ENCODE results near the gene ZNF33B. TPM values are rescaled to one million over a fixed set of nuclear protein-coding genes. Genes with fewer than 3 reads are reported as not detected.
"Not testable (repeated sequence)": the region's sequence is repeated elsewhere in the genome, so short reads cannot be mapped to it uniquely, and the experiment has no call there.

The ZNF33B gene
- total RNA-seq: 14.3 TPM
- long read RNA-seq, full-length matches to known transcripts: 2 of 21 reads
- long read RNA-seq, partial matches to known transcripts: 3 of 21 reads
- long read RNA-seq, other reads (novel, unspliced or antisense): 16 of 21 reads

DNA sequence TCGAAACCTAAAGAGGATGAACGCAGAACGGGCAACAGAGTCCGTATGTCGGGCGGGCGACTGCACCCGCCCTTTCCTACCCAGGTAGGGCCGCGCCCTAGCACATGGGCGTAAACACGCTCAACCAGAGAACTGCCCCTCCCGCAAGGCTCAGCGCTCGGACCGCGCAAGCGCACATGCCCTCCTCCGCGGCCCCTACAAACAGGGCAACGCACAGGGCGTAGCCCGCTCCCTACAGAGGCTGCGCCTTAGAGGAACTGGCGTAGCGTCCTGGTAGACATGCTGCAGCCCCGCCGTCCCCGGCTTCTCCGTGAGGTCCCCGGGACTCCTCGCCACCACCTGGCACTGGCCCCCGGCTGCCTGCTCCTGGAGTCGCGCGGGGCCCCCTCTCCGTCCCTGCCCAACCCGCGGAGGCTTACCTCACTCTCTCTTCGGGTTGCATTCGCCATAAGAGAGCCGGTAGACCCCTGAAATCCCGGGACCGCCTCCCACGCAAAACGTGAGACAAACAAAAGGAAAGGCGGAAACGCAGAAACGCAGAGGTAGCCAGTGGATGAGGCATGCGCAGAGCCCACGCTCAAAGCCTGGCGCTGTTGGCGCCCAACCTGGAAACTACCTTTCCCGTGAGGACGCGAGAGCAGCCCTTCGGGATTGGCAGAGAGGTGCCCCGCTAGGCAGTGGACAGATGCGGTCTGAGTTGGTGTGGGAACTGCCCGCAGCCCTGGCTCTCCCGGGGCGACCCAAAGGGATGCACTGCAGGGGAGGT lies at the start of gene ZNF33B:
Gene ZNF33B (minus strand): TSS at position 516 of the 766 bp plus-strand sequence. CDS start 1,642 bp downstream, outside the sequence.
- peak; percentile 99 for ATAC-seq
- DNase-seq: peak; percentile 96
- intact Hi-C loops (cut with micrococcal nuclease): no loop called here

DNA sequence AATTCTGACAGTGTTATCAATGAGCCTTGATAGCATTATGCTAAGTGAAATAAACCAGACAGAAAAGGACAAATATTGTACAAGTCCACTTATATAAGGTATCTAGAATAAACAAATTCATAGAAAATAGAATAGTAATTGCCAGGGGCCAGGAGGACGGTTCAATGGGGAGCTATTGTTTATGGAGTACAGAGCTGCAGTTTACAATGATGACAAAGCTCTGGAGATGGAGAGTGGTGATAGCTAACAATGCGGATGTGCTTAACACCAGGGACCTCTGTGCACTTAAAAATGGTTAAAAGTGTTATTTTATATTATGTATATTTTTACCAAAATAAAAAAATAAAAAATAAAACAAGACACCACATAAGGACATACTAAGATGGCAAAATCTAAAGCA lies 46.1 kb upstream of the ZNF33B start:
- ATAC-seq: no peak
- DNase-seq: no peak
- intact Hi-C loops (cut with micrococcal nuclease): no loop called here

DNA sequence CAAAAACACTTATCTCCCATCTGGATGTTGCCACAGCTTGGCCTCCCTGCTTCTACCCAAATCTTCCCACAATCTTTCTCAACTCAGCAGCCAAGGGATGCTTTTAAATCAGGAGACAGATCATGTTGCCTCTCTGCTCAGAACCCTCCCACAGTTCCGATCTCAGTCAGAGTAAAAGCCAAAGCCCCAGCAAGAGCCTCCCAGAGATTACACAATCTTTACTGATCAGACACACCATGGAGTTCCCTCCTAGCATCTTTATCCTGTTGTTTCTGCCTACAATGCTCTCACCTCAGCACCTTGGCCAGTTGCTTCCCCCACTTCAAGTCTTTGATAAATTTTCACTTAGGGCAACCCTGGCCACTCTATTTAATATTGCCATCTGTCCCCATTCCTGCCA lies 41.9 kb upstream of the ZNF33B start:
- ATAC-seq (no peak), DNase-seq (no peak)
- intact Hi-C loops (cut with micrococcal nuclease): no loop called here

DNA sequence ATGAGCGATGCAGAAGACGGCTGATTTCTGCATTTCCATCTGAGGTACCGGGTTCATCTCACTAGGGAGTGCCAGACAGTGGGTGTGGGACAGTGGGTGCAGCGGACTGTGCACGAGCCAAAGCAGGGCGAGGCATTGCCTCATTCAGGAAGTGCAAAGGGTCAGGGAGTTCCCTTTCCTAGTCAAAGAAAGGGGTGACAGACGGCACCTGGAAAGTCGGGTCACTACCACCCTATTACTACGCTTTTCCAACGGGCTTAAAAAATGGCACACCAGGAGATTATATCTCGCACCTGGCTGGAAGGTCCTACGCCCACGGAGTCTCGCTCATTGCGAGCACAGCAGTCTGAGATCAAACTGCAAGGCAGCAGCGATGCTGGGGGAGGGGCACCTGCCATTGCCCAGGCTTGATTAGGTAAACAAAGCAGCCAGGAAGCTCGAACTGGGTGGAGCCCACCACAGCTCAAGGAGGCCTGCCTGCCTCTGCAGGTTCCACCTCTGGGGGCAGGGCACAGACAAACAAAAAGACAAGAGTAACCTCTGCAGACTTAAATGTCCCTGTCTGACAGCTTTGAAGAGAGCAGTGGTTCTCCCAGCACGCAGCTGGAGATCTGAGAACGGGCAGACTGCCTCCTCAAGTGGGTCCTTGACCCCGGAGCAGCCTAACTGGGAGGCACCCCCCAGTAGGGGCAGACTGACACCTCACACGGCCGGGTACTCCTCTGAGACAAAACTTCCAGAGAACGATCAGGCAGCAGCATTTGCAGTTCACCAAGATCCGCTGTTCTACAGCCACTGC lies 27.0 kb upstream of the ZNF33B start:
- DNase-seq; intact Hi-C loops (cut with micrococcal nuclease); ATAC-seq: not testable (repeated sequence)

DNA sequence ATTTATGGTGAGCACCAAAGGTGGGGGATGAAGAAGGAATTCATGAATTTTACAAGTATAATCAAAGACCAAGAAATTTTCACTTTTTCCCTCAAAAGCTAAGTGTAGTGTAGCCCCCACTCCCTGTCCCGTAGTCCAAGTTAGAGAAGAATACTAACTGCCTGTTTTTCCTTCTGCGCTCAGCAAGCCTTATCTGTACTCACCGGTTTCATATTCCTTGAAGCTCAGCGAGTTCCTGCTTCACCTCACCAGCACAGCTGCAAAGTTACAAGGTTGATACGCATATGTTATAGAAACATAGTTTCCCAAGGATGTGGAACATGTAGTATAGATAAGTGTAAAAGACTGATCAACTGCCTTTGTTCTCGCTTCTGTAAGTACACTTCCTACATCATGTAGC lies 16.0 kb upstream of the ZNF33B start:
- intact Hi-C loops (cut with micrococcal nuclease): no loop called here
- DNase-seq: no peak
- no peak for ATAC-seq

DNA sequence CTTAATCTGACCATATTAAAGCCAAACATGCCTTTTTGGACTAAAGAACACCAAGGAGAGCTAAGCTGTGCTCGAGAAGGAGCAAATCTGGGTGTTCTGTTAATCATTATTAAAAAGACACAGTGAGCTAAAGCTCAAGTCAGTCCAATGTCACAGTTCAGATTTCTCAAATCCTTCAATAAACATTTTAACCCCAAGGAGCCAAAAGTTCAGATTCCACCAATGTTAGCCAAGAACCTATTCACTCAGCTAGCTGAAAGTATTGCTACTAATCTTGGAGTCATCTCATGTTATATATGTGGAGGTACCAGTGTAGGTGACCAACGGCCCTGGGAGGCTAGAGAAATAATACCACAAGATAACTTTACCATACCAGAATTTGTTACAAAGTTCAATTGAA lies 14.5 kb upstream of the ZNF33B start:
- no peak for ATAC-seq
- DNase-seq: no peak
- intact Hi-C loops (cut with micrococcal nuclease): no loop called here

DNA sequence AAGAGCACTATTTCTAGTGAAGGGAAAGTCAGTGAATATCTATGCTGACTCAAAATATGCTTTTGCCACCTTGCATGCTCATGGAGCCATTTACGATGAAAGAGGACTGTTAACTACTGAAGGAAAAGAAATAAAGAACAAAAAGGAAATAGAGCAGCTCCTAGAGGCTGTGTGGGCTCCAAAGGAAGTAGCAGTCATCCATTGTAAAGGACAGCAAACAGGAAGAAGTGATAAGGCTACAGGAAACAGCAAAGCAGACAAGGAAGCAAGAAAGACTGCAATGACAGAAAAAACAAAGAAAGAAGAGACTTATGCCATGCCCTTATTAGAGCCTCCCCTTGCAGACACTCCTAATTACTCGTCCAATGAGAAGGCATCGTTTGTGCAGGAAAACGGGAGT lies 12.0 kb upstream of the ZNF33B start:
- no peak for ATAC-seq
- intact Hi-C loops (cut with micrococcal nuclease): no loop called here

DNA sequence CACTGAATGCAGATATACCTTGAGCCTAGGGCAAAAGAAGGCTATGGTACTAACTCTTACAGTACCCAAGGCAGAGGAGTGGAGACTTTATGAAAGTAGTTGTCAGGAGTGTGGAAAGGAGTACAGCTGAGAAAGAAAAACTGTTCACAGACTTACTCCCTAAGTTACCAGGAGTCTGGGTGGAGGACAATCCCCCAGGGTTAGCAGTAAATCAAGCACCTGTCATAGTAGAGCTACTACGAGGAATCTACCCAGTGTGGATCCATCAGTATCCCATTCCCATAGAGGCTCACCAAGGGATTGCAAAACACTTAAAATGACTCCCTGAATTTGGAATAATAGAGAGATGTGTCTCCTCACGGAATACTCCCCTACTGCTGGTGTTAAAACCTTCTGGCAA lies 10.1 kb upstream of the ZNF33B start:
- ATAC-seq (no peak), DNase-seq (no peak)
- intact Hi-C loops (cut with micrococcal nuclease): no loop called here

More for the DNA sequence above, 12.0 kb upstream of the ZNF33B start:
- no peak for DNase-seq

DNA sequence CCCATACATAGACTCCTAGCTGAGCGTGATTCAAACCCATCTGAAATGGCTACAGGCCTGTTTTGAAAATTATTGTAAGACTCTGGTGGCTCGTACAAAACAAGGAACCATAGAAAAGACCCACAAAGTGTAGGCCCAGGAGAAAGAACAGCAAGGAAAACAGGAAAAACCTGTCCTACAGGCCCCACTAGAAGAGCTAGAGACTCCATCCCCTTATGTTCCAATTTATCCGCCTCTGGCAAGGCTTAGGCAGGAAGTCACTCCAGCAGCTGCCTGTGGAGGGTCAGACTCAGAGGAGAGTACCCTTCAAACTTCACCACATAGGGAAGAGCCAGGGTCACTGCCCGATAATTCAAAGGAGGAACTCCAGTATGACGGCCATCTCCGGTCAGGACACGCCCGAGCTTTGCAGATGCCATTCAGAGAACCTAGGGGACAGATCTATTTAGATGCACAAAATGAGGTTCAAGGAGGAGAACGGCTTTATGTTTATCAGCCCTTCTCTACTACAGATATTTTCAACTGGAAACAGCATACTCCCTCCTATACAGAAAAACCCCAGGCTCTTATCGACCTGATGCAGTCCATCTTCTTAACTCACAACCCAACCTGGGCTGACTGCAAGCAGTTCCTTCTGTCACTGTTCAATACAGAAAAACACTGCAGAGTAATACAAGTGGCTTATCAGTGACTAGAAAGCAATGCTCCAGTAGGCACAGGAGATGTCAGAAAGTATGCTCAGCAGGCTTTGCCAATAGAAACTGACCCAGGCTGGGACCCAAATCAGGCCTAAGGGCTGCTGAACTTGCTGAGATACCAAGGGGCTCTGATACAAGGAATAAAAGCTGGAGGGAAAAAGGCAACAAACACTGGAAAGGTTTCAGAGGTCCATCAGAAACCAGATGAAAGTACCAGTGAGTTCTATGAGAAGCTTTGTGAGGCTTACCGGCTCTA lies 8.6 kb upstream of the ZNF33B start:
- DNase-seq: no peak
- intact Hi-C loops (cut with micrococcal nuclease): no loop called here
- no peak for ATAC-seq

DNA sequence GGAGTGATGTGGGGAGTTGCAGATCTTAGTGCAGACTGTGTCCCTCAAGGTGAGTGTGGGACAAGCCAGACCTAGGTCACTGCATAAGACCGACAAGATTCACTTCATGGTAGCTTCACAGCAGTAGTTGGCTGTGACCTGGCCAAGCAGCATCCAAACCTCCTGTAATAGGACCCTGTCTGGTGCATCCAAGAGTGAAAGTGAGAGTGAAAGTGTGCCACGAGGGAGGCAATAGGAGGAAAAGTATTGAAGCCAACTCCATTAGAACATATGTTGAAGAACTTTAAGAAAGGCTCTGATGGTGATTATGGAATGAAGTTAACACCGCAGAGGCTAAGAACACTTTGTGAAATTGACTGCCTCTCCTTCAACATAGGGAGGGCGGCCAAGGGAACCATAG lies 7.8 kb upstream of the ZNF33B start:
- no peak for DNase-seq
- no peak for ATAC-seq
- intact Hi-C loops (cut with micrococcal nuclease): no loop called here

DNA sequence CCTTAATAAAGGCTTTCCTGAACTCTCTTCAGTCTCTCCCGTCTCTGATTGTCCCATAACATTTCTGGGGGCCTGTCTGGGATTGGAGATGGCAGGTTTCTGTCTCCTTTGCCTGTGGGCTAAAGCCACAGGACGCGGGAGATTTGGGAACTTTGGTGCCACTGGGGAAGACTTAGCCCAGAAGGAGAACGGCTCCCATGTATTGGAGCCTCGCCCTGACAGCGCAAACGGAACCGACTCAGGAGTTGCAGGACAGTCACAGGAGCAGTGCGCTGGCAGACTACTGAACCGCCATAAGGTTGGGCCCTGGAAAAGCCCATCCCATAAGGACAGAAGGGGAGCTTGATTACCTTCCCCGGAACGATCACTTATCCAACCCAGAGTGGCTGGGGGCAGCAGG lies 7.1 kb upstream of the ZNF33B start:
- DNase-seq (no peak), ATAC-seq (no peak)
- intact Hi-C loops (cut with micrococcal nuclease): no loop called here

DNA sequence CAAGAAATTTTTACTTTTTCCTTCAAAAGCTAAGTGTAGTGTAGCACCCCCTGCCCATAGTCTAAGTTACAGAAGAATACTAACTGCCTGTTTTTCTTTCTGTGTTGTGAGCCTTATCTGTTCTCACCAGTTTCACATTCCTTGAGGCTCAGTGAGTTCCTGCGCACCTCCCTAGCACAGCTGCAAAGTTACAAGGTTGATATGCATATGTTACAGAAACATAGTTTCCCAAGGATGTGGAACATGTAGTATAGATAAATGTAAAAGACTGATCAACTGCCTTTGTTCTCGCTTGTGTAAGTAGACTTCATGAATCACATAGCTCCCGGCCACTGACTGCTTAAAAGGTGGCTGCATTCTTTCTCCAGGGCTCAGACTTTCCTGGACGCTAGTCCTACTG lies 6.7 kb upstream of the ZNF33B start:
- intact Hi-C loops (cut with micrococcal nuclease): no loop called here
- no peak for ATAC-seq

DNA sequence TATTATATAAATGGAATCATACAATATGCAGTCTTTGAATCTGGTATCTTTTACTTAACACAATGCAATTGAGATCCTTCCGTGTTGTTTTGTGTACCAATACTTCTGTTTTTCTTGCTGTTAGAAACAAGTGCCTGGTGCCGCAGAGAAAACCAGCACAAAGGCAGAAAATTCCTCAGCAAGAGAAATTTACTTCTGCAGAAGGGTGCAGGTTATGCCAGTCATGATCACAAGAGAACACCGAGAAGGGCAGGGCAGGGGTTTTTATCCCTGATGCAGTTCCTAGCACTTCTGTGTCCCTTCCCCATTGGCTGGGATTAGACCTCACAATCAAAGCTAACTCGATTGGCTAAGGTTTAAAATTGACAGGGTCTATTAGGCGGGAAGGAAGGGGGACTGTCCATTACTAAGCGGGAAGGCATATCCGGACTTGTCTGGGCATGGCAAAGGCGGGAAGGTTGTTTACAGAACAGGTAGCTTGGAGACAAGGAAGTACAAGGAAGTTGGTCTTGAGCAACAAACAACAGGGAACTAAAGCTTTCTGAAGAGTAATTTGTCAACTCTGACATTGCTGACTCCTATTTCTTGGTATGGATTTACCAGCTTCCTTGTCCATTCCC lies 2.4 kb upstream of the ZNF33B start:
- intact Hi-C loops (cut with micrococcal nuclease): no loop called here
- ATAC-seq: no peak
- no peak for DNase-seq

More for the DNA sequence above, 6.7 kb upstream of the ZNF33B start:
- DNase-seq: no peak

DNA sequence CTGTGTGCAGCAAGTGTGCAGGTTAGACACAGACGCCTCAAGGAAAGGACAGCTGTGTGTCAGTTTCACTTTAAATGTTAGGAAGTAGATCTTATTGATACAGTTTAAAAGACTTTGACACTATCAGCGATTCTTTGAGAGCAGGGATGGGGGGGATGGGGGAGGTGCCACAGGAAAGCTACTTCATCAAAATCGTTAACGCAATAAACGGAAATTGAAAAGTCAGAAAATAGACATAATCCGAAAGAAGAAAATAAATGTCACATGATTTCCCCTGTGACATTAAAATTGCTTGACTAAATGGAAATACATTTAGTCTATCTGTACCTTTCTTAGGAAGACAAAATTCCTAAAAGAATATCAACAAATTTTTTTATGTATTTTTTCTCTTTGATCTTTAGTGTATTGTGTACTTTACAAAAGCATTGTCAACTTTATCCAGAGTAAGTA lies 476 bp upstream of the ZNF33B start:
- DNase-seq: no peak
- ATAC-seq: no peak
- intact Hi-C loops (cut with micrococcal nuclease): no loop called here

DNA sequence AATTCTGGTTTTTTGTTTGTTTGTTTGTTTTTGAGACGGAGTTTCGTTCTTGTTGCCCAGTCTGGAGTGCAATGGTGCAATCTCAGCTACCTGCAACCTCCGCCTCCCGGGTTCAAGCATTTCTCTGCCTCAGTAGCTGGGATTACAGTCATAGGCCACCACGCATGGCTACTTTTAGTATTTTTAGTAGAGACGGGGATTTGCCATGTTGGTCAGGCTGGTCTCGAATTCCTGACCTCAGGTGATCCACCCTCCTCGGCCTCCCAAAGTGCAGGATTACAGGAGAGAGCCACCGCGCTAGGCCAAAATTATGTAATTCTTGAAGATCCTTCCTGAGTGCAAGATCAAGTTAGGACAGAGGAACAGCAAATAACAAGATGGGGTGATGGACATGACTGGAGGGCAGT lies 719 bp downstream of the ZNF33B start:
- intact Hi-C loops (cut with micrococcal nuclease): no loop called here
- no peak for ATAC-seq
- DNase-seq: no peak

DNA sequence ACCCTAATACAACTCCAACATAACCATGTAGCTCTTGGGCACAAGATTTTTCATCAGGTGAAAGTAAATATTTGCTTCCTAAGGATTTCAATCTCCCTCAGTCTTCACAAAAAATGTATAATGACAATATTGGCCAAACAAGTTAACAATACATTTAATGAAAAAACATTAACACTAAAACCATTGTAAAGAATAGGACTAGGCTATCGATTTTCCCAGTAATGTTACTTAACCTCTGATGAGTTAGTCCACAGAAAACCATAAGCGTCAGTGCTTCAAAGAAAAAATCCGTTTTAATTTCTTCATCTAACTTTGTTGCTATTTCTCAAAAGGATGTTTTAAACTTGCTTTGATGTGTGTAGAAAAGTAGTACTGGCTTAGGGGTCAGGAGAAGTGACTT lies 1.2 kb downstream of the ZNF33B start:
- intact Hi-C loops (cut with micrococcal nuclease): no loop called here
- DNase-seq (no peak), ATAC-seq (no peak)

DNA sequence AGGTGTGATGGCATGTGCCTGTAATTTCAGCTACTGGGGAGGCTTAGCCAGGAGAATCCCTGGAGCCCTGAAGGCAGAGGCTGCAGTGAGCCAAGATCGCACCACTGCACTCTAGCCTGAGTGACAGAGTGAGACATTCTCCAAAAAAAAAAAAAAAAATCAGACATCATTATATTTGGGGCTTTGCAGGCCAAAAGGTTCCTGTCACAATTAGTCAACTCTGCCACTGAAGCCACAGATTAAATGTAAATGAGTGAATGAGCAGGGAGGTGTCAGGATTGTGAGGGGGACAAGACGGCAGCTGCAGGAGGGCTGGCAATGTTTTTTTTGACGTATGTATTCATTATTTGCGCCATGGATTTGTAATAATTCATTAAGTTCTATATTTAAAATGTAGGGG lies 3.3 kb downstream of the ZNF33B start:
- DNase-seq: no peak
- no peak for ATAC-seq
- intact Hi-C loops (cut with micrococcal nuclease): no loop called here

DNA sequence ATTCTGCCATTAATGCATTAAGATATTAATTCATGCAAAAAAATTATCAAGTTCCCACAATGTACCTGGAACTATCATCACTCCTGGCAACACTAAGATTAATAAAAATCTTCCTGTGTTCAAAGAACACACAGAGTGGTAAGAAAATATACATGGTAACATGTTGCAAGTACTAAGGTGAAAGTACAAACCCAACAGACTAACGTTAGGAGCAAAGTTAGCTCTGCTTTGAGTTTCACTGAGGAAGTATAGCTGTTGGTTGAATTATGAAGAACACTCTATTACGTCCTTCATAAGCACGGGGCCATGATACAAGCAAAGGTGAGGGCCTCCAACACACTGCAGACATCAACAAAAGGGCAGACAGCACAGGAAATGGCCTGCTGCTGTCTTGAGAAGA lies 5.8 kb downstream of the ZNF33B start:
- DNase-seq (no peak), ATAC-seq (no peak)
- intact Hi-C loops (cut with micrococcal nuclease): no loop called here
